HL-60 (cell line): ENCODE data around the gene CD34.

Experiments
- GABPA ChIP-seq: IDR thresholded peaks from 2 replicates; pipeline ENCODE4 v1.6.1; 2012; ENCODE audit warnings: low read depth
- POLR2AphosphoS5 ChIP-seq: IDR thresholded peaks from 2 replicates; pipeline ENCODE4 v1.6.1; 2012; ENCODE audit warnings: low read depth
- SPI1 ChIP-seq: IDR thresholded peaks from 2 replicates; pipeline ENCODE4 v1.6.1; 2012; ENCODE audit warnings: low read depth, mild to moderate bottlenecking, borderline replicate concordance
- TF ChIP-seq, protein P1 (sequence below): IDR thresholded peaks from one replicate; pipeline ENCODE4 v1.5.1; 2011; ENCODE audit warnings: low read length, control low read depth, inconsistent platforms; ENCODE audit not compliant: insufficient read depth

DNA sequence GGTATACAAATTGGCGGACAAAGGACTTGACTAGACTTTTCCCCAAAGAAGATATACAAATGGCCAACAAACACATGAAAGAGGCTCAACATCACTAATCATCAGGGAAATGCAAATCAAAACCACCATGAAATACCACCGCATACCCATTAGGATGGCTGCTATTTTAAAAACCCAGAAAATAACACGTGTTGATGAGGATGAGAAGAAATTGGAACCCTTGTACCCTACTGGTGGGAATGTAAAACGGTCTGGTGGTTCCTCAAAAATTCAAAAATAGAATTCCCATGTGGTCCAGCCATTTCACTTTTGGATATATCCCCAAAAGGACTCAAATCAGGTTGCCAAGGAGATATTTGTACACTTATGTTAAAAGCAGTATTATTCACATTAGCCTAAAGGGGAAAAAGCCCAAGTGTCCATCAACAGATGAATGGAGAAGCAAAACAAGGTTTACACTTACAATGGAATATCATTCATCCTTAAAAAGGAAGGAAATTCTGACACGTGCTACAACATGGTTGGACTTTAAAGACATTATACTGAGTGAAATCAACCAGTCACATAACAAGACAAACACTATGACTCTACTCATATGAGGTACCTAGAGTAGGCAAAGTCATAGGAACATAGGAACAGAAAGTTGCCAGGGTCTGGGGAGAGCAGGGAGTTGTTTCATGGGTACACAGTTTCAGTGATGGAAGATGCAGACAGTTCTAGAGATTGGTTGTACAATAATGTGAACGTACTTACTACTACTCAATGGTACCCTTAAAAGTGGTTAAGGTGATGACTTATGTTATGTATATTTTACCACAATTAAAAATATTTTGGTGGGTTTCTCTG lies 17.0 kb downstream of the CD34 start:
- TF ChIP-seq, protein P1, sequence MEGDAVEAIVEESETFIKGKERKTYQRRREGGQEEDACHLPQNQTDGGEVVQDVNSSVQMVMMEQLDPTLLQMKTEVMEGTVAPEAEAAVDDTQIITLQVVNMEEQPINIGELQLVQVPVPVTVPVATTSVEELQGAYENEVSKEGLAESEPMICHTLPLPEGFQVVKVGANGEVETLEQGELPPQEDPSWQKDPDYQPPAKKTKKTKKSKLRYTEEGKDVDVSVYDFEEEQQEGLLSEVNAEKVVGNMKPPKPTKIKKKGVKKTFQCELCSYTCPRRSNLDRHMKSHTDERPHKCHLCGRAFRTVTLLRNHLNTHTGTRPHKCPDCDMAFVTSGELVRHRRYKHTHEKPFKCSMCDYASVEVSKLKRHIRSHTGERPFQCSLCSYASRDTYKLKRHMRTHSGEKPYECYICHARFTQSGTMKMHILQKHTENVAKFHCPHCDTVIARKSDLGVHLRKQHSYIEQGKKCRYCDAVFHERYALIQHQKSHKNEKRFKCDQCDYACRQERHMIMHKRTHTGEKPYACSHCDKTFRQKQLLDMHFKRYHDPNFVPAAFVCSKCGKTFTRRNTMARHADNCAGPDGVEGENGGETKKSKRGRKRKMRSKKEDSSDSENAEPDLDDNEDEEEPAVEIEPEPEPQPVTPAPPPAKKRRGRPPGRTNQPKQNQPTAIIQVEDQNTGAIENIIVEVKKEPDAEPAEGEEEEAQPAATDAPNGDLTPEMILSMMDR: no peak
- TF ChIP-seq GABPA (no peak), POLR2AphosphoS5 (no peak), SPI1 (no peak)
